ENCODE data around the gene LAMA1. TPM values are rescaled to one million over a fixed set of nuclear protein-coding genes. Genes with fewer than 3 reads are reported as not detected.

The LAMA1 gene
- total and polyA plus RNA-seq, 10 donors = 0.20 to 2.3 (median 0.63) TPM

DNA sequence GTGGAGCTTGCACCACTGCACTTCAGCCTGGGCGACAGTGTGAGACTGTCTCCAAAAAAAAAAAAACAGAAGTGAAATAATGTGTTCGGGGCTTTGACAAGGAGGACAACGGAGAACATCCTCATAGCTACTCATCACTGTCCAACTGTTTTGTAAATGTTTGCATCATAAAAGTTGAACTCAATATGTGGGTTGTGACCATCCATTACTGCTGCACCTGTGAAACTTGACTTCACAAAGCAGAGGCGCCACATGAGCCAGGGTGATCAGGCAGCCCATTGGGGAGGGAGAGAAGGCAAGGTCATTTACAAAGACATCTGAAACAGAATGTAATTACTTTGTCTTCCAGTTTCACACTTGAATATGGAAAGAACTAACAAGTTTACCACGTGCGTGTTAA is 61.6 kb downstream of the LAMA1 start:
- H3K4me3 ChIP-seq = no peak overlapping the region
- DNase-seq = no peak
- H3K4me1 ChIP-seq = no peaks in the 10 kb centered on the region
- WGBS, 5 donors = 84 to 89% (median 87%) methylated on average over 6 of the region's 6 CpGs
- H3K36me3 ChIP-seq = no peaks in the 10 kb centered on the region
- no peaks in the 10 kb centered on the region for H3K27me3 ChIP-seq (replicated peaks in 1 of 7)
- no peak overlapping the region for H3K27ac ChIP-seq
- H3K9me3 ChIP-seq = peaks cover 0 to 7% (median 0%) of the 10 kb centered on the region in 8 donors
- intact Hi-C loops (cut with DNase I; ENCODE audit: low total_unique reads) = no loop called here
- TF ChIP-seq, protein P1, sequence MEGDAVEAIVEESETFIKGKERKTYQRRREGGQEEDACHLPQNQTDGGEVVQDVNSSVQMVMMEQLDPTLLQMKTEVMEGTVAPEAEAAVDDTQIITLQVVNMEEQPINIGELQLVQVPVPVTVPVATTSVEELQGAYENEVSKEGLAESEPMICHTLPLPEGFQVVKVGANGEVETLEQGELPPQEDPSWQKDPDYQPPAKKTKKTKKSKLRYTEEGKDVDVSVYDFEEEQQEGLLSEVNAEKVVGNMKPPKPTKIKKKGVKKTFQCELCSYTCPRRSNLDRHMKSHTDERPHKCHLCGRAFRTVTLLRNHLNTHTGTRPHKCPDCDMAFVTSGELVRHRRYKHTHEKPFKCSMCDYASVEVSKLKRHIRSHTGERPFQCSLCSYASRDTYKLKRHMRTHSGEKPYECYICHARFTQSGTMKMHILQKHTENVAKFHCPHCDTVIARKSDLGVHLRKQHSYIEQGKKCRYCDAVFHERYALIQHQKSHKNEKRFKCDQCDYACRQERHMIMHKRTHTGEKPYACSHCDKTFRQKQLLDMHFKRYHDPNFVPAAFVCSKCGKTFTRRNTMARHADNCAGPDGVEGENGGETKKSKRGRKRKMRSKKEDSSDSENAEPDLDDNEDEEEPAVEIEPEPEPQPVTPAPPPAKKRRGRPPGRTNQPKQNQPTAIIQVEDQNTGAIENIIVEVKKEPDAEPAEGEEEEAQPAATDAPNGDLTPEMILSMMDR (IDR thresholded peaks at IDR 0.05 in 8 of 11, conservative IDR thresholded peaks at IDR 0.05 in 3 of 11) = no peak
- TF ChIP-seq POLR2AphosphoS5 (IDR thresholded peaks at IDR 0.05) = no peak
- no peak for TF ChIP-seq POLR2A (IDR thresholded peaks at IDR 0.05)

DNA sequence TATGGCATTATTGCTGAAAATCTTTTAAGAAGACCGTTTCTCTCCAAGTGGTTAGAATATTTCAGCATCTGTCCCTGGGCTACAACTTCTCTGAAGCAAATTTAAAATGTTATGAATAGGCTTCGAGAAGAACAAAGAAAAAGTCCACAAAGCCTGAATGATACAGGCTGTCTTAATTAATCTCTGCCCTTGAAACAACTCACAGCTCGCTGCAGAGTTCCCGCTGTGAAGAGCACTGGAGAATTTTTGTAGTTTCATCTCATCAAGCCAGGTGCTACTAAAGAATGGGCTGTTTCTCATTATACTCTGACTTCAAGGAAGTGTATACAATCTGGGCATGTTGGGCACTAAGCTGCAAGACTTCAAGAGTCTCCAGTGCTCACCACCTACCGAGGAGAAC is 67.6 kb downstream of the LAMA1 start:
- 72 to 82% (median 76%) methylated on average over 5 of the region's 5 CpGs for WGBS, 5 donors
- TF ChIP-seq POLR2A (IDR thresholded peaks at IDR 0.05) (no peak), POLR2AphosphoS5 (IDR thresholded peaks at IDR 0.05) (no peak)
- TF ChIP-seq, protein P1 (IDR thresholded peaks at IDR 0.05 in 8 of 11, conservative IDR thresholded peaks at IDR 0.05 in 3 of 11) = no peak
- H3K27ac ChIP-seq = no peak overlapping the region
- intact Hi-C loops (cut with DNase I; ENCODE audit: low total_unique reads) = no loop called here
- H3K9me3 ChIP-seq = no peaks in the 10 kb centered on the region
- H3K27me3 ChIP-seq (replicated peaks in 1 of 7) = no peaks in the 10 kb centered on the region
- no peak for DNase-seq
- no peaks in the 10 kb centered on the region for H3K4me1 ChIP-seq
- H3K4me3 ChIP-seq = no peak overlapping the region
- H3K36me3 ChIP-seq = no peaks in the 10 kb centered on the region

- H3K4me1 ChIP-seq = no peaks in the 10 kb centered on the region
- H3K27me3 ChIP-seq (replicated peaks in 1 of 7) = no peaks in the 10 kb centered on the region
- 84 to 92% (median 85%) methylated on average over 7 of the region's 7 CpGs for WGBS, 5 donors
- intact Hi-C loops (cut with DNase I; ENCODE audit: low total_unique reads) = no loop called here
- H3K4me3 ChIP-seq = no peak overlapping the region
- no peak for TF ChIP-seq POLR2AphosphoS5 (IDR thresholded peaks at IDR 0.05)
- no peak for TF ChIP-seq POLR2A (IDR thresholded peaks at IDR 0.05)
- DNase-seq = no peak
- no peaks in the 10 kb centered on the region for H3K9me3 ChIP-seq
- H3K36me3 ChIP-seq = no peaks in the 10 kb centered on the region
- no peak overlapping the region for H3K27ac ChIP-seq
Observed at GRCh38 chr18:7048081-7048480, 69.5 kb downstream of the LAMA1 start.

DNA sequence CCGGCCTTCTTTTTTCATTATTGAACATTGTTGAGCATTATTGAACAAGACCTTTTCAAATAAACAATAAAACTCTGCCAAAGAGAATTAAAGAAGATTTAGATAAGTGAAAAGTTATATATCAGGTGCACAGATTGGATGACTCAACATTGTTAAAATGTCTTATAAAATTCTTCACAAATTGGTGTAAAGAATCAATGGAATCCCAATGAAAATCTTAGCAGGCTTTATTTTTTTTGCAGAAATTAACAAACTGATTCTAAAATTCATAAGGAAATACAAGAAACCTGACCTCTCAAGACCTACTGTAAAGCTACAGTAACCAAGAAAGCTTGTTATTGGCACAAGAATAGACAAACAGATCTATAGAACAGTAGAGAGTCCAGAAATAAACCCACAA is 70.3 kb downstream of the LAMA1 start:
- WGBS, 5 donors = 68 to 83% (median 70%) methylated on average over 1 of the region's 1 CpG
- no peaks in the 10 kb centered on the region for H3K4me1 ChIP-seq
- no peak overlapping the region for H3K4me3 ChIP-seq
- no peaks in the 10 kb centered on the region for H3K36me3 ChIP-seq
- no peaks in the 10 kb centered on the region for H3K9me3 ChIP-seq
- no peak overlapping the region for H3K27ac ChIP-seq
- no peaks in the 10 kb centered on the region for H3K27me3 ChIP-seq (replicated peaks in 1 of 7)
- TF ChIP-seq, protein P1 (IDR thresholded peaks at IDR 0.05 in 8 of 11, conservative IDR thresholded peaks at IDR 0.05 in 3 of 11) = no peak
- intact Hi-C loops (cut with DNase I; ENCODE audit: low total_unique reads) = no loop called here
- DNase-seq = no peak

DNA sequence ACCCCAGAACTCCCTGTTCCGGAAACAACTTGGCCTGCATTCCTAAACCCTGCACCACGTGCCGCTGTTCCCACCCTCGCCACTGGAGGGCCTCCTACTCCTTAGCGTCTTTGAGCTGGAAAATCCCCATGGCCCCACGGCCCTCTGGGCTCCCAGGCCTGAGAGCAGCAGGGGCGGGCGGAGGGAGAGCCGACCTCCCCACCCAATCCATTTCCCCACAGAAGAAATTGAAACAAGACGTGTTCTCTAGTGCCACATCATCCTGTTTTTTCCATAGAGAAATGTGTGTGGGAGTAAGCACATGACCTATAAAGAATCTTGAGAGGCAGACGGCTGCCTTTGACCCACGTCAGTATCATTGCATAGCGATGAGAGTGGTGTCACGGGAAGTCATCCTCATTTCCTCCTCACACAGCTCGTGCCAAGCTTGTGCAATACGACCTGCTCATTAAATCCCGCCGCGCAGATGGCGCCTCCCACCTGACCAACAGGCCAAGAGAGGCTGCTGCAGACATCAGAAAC is 79.2 kb downstream of the LAMA1 start:
- WGBS, 5 donors = 41 to 47% (median 46%) methylated on average over 19 to 20 of the region's 20 CpGs
- no peaks in the 10 kb centered on the region for H3K9me3 ChIP-seq
- TF ChIP-seq POLR2AphosphoS5 (IDR thresholded peaks at IDR 0.05) (peak; percentile 67 to 82 (median 70)), POLR2A (IDR thresholded peaks at IDR 0.05) (no peak)
- TF ChIP-seq, protein P1 (IDR thresholded peaks at IDR 0.05 in 8 of 11, conservative IDR thresholded peaks at IDR 0.05 in 3 of 11) = peak in 8 of 11 experiments; percentile 45 to 71 (median 58)
- no peak for DNase-seq
- H3K27ac ChIP-seq = peak overlapping the region in 5 of 8 donors; percentile 29 to 57 (median 51)
- intact Hi-C loops (cut with DNase I; ENCODE audit: low total_unique reads) = no loop called here
- no peaks in the 10 kb centered on the region for H3K36me3 ChIP-seq
- peaks cover 0 to 7% (median 0%) of the 10 kb centered on the region in 6 donors for H3K4me1 ChIP-seq
- peak overlapping the region in 1 of 8 donors; percentile 21 for H3K4me3 ChIP-seq
- H3K27me3 ChIP-seq (replicated peaks in 1 of 7) = no peaks in the 10 kb centered on the region
